GM12891 (cell line): ENCODE measurements around the gene GIMAP8.
A peak's percentile ranks its signal among the peaks of the same experiment; 100 is the strongest.

Experiments
- DNase-seq: peaks from one replicate; pipeline ENCODE4 v3.0.0; 2011; ENCODE audit warnings: low spot score; ENCODE audit not compliant: insufficient read length
- FAIRE-seq: peaks from 2 replicates; lab custom pipeline; 2011; peaks lifted over from hg19 to GRCh38; lab: Jason Lieb, UNC
- PAX5 ChIP-seq: IDR thresholded peaks from 2 replicates; pipeline ENCODE4 v1.6.1; 2011; ENCODE audit warnings: low read length, moderate library complexity, mild to moderate bottlenecking; ENCODE audit not compliant: insufficient read depth, severe bottlenecking
- POLR2A ChIP-seq: IDR thresholded peaks from 2 replicates; pipeline ENCODE4 v1.6.1; 2011; ENCODE audit warnings: low read depth, low read length, control low read depth
- POLR2AphosphoS5 ChIP-seq: IDR thresholded peaks from 2 replicates; pipeline ENCODE4 v1.6.1; 2011; ENCODE audit warnings: low read depth, low read length, control low read depth
- POU2F2 ChIP-seq: IDR thresholded peaks from 2 replicates; pipeline ENCODE4 v1.6.1; 2011; ENCODE audit warnings: low read depth, mild to moderate bottlenecking, control low read depth, low read length, moderate library complexity
- SPI1 ChIP-seq: IDR thresholded peaks from 2 replicates; pipeline ENCODE4 v1.6.1; 2011; ENCODE audit warnings: low read depth, low read length, control low read depth
- TAF1 ChIP-seq: IDR thresholded peaks from 2 replicates; pipeline ENCODE4 v1.6.1; 2011; ENCODE audit warnings: low read depth, low read length, control low read depth

Gene GIMAP8

DNA sequence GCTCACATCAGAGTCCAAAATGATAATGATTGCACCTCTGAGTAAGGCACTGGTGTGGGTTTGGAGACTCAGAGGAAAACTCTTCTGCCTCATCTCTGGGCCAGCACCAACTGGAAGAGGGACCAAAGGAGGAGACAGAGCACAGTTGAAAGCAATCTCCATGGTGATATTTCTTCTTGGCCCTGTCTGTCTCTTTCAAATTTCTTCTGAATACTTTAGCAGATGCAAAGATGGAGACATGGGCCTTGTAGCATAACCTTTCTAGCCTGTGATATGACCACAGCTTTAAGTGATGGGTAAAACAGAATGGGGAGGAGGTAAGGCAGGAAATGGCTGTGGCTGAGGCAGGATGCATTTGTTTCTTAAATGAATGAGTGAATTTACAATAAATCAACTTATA is 52.1 kb downstream of the GIMAP8 start:
- no peak for DNase-seq

DNA sequence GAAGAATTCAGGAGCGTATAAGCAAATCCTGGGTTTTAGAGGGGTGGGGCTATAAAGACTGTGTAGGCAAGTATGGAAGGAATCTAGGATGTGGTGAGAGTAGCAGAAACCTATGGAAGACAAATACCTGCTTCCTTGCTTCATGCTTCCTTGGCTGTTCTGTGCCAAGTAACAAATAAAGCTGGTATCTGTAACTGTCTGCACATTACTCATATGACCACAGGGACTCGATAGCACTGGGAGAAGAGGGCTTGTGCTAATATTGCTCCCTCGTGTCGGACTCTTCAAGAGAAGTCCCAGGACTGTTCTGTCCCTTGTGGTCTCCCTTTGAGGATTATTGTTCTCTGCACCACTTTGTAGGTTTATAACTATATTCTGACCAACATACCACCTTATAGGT is 52.7 kb downstream of the GIMAP8 start:
- FAIRE-seq, result no peak
- TF ChIP-seq TAF1 (no peak), PAX5 (no peak), SPI1 (no peak), POLR2A (no peak), POU2F2 (no peak), POLR2AphosphoS5 (no peak)
- DNase-seq, result no peak

More for the DNA sequence above, 52.1 kb downstream of the GIMAP8 start:
- TF ChIP-seq POLR2A (no peak), PAX5 (no peak), POU2F2 (no peak), TAF1 (no peak), POLR2AphosphoS5 (no peak), SPI1 (no peak)
- FAIRE-seq, result no peak

DNA sequence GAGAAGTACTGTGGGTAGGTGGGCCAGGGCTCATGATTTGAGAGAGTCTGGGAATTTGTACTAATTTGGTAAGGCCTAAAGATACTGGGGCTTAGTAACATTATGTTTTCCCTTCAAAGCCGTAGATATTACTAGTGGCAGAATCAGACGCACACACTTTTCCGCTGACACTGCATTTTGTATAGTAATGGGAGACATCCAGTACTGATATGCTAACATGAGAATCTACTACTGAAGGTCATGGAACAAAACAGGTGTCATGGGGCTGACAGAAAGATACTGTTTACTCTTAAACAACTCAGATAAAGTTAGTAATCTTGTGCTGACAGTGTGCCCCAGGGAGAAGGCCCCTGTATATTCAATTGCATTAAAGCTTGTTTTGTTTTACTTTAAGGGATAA is 53.2 kb downstream of the GIMAP8 start:
- FAIRE-seq (no peak), DNase-seq (no peak)
- no peak for TF ChIP-seq POLR2AphosphoS5
- TF ChIP-seq PAX5, result no peak
- no peak for TF ChIP-seq SPI1
- TF ChIP-seq POLR2A, result no peak
- TF ChIP-seq POU2F2, result no peak
- TF ChIP-seq TAF1, result no peak

DNA sequence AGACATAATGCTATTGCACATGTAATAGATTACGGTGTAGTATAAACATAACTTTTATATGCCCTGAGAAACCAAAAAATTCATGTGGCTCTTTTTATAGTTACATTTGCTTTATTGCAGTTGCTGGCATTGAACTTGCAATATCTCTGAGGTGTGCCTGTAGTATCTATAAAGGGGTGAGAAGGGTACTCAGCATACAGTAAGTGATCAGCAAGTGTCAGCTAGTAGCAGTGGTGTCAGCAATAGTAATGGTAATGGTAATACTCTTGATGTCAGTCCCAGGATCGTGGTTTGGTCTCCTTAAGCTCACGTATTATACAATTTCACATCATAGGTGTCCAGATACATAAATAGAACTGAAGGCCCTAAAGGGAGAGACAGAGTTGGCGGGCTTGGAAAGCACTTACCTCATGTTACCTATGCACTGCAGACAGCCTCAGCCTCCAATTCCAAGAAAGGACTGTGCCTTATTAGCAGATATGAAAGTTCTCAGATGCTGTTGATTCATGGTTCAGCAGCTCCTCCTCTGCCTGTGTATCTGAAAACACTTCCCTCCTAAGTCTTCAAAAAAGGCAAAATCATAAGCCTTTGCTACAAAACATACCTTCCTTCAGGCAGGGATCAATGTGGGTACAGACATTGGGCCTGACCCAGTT is 57.6 kb downstream of the GIMAP8 start:
- no peak for FAIRE-seq
- no peak for DNase-seq
- TF ChIP-seq POU2F2, result no peak
- TF ChIP-seq SPI1, result no peak
- TF ChIP-seq PAX5, result no peak
- TF ChIP-seq POLR2A, result no peak
- TF ChIP-seq TAF1, result no peak
- TF ChIP-seq POLR2AphosphoS5, result no peak

DNA sequence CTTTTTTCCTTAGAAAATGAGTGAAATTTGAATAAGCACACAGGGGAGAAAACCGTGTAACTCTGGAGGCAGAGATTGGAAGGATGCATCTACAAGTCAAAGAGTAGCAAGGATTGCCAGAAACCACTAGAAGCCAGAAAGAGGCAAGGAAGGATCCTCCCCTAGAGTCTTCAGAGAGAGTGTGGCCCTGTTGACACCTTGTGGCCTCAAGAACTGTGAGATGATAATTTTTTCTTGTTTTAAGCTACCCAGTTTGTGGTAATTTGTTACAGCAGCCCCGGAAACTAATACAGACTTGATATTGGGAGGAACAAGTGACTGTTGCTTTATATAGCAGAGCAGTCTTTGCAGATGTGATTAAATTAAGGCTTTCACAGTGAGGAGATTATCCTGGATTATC is 60.6 kb downstream of the GIMAP8 start:
- FAIRE-seq (no peak), DNase-seq (no peak)

DNA sequence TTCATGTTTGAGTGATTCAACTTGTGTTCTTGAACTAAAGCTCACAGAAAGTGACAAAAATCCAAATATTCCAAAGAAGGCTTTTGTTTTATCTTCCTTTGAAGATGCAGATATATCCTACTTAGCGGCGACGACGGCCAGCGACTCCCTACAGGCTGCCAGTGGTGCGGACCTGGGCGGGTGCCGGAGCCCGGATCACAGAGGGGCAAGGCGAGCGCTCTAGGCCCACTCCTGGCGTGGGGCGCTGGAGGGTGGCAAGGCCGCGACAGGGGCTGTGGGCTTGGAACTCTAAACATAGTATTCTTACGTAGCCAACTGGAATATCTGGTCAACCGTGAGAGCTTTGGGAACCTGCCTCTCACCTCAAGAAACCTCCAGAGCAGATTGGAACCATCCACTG is 63.3 kb downstream of the GIMAP8 start:
- TF ChIP-seq POU2F2 (no peak), SPI1 (no peak), TAF1 (no peak), POLR2AphosphoS5 (no peak), PAX5 (no peak), POLR2A (no peak)
- FAIRE-seq, result no peak
- no peak for DNase-seq

More for the DNA sequence above, 60.6 kb downstream of the GIMAP8 start:
- TF ChIP-seq TAF1, result no peak
- TF ChIP-seq POU2F2, result no peak
- no peak for TF ChIP-seq PAX5
- no peak for TF ChIP-seq SPI1
- TF ChIP-seq POLR2A, result no peak
- TF ChIP-seq POLR2AphosphoS5, result no peak

DNA sequence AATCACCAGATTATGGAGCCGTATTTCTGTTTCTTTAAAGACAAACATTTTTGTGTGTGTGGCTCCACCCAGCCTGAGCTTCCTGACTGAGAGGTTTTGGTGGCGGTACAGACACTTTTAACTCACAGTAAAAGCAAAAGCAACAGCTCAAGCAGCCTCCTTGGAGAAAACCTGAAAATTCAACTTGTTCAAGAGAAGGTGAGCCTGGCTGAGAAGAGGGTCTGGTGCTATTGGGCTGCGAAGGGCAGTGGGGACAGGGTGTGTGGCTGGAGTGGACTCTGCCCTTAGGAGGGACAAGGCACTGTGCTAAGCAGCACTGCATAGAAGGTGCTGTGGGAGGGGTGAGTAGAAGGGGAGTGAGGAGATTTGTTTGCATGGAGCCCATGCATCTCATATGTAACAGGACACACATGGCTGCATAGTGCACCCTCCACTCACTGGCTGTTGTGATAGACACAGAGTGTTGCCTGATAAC is 64.4 kb downstream of the GIMAP8 start, which contains the start of gene GIMAP7:
GIMAP7 (plus strand) TSS at position 125 of the 475 bp plus-strand sequence. CDS start 5,103 bp downstream, outside the sequence.
- DNase-seq, result no peak
- TF ChIP-seq POLR2AphosphoS5, result peak; percentile 66; the same call in 1 of the 2 replicates
- TF ChIP-seq POLR2A, result no peak; the same call in 1 of the 2 replicates
- no peak for TF ChIP-seq TAF1
- TF ChIP-seq SPI1, result no peak
- no peak for TF ChIP-seq POU2F2
- FAIRE-seq, result peak; percentile 91

DNA sequence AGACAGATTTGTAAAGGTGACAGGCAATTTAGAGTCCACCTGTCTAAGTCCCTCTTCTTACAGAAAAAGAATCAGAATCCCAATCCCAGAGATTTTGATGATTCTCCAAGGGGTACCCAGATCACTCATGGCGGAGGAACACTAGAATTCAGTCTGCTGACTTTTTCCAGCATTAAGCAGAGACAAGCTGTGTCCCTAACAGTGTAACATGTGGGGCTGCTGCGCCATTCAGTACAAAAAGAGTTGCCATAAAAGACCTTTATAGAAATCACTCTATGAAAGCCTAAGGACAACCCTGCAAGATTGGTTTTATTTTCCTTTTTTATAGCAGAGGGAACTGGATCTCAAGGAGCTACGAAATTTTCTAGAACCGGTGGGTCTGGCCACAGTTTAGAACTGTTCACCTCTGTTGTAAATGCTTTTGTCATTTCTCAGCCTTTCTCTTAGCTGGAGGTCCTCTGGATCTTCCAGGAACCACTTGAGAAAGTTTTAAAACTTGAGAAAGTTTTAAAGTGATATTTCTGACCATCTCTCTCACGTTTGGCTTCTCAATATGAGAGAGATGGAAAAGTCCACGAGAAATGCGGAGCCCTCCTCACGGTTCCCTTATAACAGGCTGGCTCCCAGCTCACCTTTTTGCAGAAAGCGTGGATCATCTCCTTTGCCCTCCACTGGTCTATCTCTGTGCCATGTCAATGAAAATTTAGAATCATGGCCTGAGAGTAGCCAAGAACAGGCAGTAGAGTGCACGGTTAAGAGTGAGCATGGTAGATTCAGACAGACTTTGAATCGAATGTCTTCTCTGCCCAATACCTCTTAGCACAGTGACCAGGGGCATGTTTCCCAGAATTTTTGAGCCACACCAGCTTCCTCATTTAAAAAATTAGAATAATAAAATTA is 65.1 kb downstream of the GIMAP8 start:
- DNase-seq (no peak), FAIRE-seq (peak; percentile 43)
- TF ChIP-seq SPI1 (no peak), POLR2AphosphoS5 (no peak), TAF1 (no peak), POLR2A (no peak), POU2F2 (no peak), PAX5 (no peak)

DNA sequence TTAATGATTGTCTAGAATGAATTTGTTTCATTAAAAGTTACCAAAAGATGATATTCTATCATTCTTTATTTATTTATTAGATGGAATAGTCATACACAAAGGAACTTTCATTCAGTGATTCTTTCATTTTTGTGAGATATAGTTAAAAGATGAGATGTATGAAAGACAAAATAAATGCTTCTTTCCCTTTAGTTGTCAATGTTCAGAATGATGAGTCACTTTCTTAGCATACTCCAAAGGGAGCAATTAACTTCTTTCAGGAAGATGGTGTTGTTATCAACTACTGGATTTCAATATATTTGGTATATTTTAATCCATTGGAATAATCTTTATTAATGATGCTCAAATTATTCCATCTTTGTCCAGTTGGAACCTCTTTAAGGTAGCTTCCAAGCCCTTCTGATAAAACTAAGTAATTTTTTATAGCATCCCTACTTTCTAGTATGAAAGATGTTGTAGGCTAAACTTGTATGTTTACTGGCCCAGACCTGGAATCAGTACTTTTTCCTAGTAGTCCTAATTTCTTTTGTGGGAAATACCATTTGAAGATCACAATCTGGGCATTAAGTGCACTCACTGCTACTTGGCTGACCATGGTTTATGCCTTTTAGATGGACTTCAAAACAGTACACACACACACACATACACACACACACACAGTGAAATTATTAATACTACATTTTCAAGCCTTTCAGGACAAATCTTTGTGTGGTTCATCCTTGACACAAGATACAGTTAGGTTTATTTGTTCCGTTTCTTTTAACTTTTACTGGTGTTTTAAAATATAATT is 66.7 kb downstream of the GIMAP8 start:
- no peak for TF ChIP-seq TAF1
- TF ChIP-seq POU2F2, result no peak
- TF ChIP-seq POLR2AphosphoS5, result no peak
- TF ChIP-seq SPI1, result no peak
- no peak for TF ChIP-seq PAX5
- no peak for TF ChIP-seq POLR2A
- no peak for FAIRE-seq

More for the DNA sequence above, 66.7 kb downstream of the GIMAP8 start:
- DNase-seq, result no peak
